Activated CD8-positive, alpha-beta memory T cell treated with anti-CD3 and anti-CD28 coated beads, Interleukin-2, amount 50 U/mL, for 4 hours (primary cell): ENCODE measurements around the gene SLC36A2.

ENCODE experiments used
- DNase-seq: peaks from one replicate; pipeline ENCODE4 v3.0.0-alpha.2; 2020

SLC36A2 gene

GRCh38 chr5:151281001-151281639, 66.2 kb downstream of the SLC36A2 start:
- no peak for DNase-seq

DNA sequence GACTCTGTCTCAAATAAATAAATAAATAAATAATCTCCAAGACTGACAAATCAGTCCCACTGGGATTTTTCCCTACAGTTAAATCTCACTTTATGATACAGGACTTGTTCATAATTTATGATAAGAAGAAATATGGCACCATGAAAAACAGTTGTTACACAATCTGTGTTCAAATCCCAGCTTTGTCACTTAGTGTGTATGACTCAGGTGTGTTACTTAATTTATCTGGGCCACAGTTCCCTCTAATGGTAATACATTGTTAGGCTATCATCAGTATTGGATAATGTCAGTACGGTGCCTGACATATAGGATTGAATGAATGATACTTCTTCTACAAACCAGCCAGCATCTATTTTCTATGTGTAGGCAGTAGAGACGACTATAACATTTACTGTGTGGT, 66.9 kb downstream of the SLC36A2 start:
- no peak for DNase-seq

GRCh38 chr5:151278845-151279244, 68.5 kb downstream of the SLC36A2 start:
- no peak for DNase-seq

DNA sequence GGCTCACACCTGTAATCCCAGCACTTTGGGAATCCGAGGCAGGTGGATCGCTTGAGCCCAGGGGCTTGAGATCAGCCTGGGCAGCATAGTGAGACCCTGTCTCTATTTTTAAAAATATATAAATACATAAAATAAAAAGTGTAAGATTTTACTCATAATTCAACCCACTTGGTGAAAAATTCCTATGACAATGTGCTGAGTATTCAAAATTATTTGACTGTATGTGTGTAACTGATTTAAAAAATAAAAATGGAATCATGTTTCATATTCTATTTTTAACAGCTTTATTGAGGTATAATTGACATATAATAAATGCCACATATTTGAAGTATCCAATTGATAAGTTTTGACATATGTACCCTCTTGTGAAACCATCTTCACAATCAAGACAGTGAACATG, 71.6 kb downstream of the SLC36A2 start:
- no peak for DNase-seq

GRCh38 chr5:151274666-151275065, 72.7 kb downstream of the SLC36A2 start:
- DNase-seq: no peak

DNA sequence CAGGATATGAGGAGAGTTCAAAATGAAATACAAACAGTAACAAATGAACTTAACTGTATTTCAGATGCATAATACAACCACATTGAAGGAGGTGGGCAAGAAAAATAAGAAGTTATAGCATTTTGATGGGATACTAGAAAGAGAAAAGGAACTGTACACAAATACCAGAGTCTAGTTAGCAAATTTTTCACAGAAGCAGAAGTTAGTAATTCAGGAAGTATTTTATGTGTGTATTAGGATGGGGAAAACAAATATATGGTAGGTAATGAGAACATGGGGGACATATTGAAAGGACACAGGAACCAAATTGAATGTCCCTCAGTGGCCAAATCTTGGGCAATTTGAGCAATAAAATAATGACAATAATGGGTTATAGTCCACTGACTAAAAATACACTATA, 76.0 kb downstream of the SLC36A2 start:
- no peak for DNase-seq

- no peak for DNase-seq
Measured at GRCh38 chr5:151270599-151270998, 76.8 kb downstream of the SLC36A2 start.

GRCh38 chr5:151267491-151268260, 79.7 kb downstream of the SLC36A2 start:
- DNase-seq: no peak
